GM23248 (cell line): Measurements from ENCODE around the gene PRR5L.

Experiments used
- EZH2 ChIP-seq: fragments of 200-600 bp; sonication (generic); IDR thresholded peaks from 2 replicates; pipeline ENCODE4 v1.6.1; 2018; ENCODE audit warnings: antibody characterized with exemption, mild to moderate bottlenecking; ENCODE audit not compliant: insufficient read depth, poor library complexity, severe bottlenecking
- EZH2phosphoT487 ChIP-seq: fragments of 200-600 bp; sonication (generic); IDR thresholded peaks from 2 replicates; pipeline ENCODE4 v1.6.1; 2018; ENCODE audit warnings: antibody characterized with exemption, moderate library complexity, mild to moderate bottlenecking, low read depth; ENCODE audit not compliant: insufficient read depth

GRCh38 chr11:36350137-36350513, 54.0 kb downstream of the PRR5L start:
- no peak for TF ChIP-seq EZH2
- no peak for TF ChIP-seq EZH2phosphoT487
